Stimulated activated naive CD4-positive, alpha-beta T cell treated with Interleukin-2 at 50 U/mL for 16 hours (primary cell): ENCODE data around the gene FLVCR1.

Experiments used
- DNase-seq: peaks from one replicate; lab custom pipeline; 2025; lab: John Stamatoyannopoulos, UW

Gene FLVCR1

DNA sequence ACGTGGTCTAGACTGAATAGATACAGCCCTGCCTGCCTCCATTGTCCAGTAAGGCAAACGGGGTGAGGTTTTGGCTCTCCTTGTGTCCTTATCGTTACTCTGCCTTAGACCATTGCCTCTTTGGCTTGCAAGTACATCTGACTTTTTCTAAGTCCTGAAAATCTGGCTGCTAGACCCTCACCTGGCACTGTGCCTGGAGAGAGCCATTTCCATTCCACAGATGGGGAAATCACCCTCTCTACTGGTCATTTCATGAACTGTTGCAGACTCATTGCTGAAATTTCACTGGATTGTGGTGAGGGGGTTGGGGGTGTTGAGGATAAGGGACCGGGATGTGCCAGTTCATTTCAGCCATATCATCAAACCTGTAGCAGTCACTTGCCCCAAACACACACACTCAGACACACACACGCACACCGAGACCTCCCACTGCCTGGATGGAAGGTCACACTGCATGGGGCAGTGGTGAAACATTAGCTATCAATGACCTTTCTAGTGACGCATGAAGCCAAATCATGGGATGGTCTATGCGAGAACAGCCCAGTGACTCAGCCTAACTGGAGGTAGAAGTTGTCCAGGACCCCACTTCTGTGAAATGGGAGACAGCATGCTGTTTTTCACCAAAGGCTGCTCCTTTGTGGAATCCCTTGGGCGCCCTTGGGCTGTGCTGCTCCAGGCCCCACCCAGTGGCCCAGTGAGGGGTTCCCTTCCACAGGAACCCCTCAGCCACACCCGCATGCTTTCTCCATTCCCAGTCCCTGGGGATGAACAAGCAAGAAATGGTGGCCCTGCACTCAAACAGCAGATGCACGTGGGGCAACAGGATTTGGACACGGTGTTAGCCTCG is 57.4 kb downstream of the FLVCR1 start:
- DNase-seq = no peak

- DNase-seq = no peak
These were observed 58.5 kb downstream of the FLVCR1 start for GRCh38 chr1:212916481-212917133.

DNA sequence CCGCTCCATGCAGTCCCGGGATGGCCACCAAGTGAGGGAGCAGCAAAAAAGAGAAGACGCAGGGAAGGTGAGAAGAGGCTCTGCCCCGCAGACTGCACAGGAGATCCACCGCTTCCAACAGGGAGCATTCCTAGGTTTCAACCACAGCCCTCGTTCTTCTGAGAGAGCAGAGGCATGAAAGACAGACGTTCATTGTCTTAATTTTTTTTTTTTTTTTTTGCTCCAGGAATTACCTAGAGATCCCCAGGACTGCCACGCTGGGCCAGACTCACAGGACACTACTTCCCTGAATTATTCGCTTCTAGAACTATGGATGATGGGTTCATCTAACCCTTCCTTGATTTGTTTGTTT is 59.0 kb downstream of the FLVCR1 start:
- no peak for DNase-seq

DNA sequence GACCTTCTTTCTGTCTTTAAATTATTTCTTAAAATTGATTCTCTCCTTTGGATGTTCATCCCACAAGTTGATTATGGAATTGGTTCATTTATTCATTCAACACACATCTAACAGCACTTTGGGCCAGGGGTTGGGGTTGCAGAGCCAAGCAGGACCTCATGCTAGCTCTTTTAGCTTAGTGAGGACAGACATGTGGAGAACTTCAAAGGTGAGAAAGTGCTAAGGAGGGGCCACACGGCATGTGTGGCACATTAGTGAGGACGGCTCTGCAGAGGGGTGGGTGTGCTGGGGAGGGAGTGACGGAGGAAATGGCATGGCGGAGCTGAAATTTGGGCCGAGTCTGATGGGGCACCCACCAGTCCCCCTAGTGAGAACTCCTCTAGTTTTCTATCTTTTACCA is 59.8 kb downstream of the FLVCR1 start:
- DNase-seq = no peak

DNA sequence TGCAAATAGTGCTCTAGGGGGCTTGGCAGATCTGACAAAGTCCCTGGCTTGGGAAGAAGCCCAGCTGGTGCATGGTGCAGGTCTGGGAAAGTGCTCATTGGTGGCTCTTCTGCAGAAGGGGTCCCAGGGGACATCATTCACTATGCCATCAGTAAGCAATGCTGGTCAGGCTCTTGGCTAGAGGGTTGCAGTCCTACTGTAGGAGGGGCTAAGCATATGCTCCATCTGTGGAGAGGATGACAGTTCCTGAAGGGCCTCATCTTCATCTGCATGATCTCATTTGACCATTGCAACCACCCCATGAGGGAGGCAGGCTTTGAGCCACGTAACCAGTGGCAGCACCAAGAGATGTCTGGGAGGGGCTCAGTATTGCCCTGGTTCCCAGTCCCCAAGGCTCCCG is 60.7 kb downstream of the FLVCR1 start:
- no peak for DNase-seq

- no peak for DNase-seq
These were observed 62.2 kb downstream of the FLVCR1 start for GRCh38 chr1:212920246-212920645.

DNA sequence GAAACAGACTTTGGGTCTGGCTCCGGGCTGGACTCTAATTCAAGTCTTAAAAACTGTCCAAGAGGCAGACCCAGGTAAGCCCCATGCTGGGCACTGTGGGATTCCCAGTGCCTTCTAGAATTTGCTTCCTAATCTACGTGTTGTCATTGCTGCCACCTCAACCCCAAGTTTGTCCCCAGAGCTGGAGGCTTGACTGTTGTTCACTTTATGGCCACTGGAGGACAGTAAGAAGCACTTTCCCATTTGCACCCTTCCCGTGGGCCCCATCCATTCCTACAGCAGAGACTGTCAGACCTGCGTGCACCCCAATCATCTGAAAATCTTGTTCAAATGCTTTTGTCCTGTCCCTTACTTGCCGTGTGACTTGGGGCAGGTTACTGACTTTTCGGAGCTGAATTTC is 62.8 kb downstream of the FLVCR1 start:
- no peak for DNase-seq

- no peak for DNase-seq
These were observed 63.9 kb downstream of the FLVCR1 start for GRCh38 chr1:212922016-212922415.

DNA sequence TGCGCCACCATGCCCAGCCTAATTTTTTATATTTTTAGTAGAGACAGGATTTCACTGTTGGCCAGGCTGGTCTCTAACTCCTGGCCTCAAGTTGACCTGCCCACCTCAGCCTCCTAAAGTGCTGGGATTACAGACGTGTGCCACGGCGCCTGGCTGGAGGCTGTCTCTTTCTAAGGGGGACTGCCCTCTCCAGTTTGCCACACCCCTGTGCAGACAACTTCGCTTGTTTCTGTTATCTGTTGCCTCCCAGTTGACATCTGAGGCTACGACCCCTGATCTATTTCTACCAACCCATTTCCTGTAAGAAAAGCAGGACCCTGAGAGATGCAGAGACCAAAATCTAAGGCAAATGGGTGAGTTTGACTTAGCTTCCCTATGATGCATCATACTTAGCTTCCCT is 68.3 kb downstream of the FLVCR1 start:
- DNase-seq = no peak

- no peak for DNase-seq
These were observed 70.5 kb downstream of the FLVCR1 start for GRCh38 chr1:212928323-212929291.

GRCh38 chr1:212930986-212931678 is 73.1 kb downstream of the FLVCR1 start:
- DNase-seq = no peak

- DNase-seq = no peak
These were observed 75.9 kb downstream of the FLVCR1 start for GRCh38 chr1:212933815-212934471.

DNA sequence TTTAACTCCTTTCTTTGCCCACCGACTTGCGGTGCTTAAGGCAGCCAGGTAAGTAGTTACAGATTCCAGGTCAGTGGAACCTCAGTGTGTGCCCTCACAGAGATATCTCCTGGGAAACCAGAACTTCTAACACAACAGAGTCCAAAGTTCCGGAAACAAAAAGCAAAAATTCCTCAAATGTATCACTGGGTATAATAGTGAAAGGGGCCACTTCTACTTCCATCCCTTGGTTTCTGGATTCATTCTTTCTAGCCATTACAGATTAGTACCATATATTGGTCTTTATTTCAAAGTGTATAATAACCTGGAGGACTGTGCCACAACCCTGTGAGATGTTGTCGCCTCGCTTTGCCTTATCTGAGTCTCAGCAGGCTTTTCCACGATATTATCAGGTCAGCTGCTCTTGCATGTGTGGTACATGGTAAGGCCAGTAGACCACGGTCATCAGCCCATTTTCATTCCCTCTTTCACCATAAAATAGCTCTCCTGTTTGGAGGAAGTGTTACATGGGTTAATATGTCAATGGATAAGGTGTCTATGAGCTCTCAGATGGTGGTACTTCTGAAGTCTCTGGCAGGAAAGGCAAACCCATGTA is 77.4 kb downstream of the FLVCR1 start:
- DNase-seq = no peak

DNA sequence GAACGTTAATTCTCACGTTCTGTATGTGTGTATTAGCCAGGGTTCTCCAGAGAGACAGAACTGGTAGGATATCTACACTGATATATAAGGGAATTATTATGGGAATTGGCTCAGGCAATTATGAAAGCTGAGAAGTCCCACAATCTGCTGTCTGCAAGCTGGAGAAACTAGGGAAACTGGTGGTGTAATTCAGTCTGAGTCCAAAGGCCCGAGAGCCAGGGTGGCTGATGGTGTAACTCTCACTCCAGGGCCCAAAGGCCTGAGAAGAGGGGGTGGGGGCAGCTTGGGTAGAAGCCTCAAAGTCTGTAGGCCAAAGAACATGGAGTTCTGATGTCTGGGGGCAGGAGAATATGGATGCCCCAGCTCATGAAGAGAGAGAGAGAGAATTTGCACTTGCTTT is 79.0 kb downstream of the FLVCR1 start:
- DNase-seq = no peak

DNA sequence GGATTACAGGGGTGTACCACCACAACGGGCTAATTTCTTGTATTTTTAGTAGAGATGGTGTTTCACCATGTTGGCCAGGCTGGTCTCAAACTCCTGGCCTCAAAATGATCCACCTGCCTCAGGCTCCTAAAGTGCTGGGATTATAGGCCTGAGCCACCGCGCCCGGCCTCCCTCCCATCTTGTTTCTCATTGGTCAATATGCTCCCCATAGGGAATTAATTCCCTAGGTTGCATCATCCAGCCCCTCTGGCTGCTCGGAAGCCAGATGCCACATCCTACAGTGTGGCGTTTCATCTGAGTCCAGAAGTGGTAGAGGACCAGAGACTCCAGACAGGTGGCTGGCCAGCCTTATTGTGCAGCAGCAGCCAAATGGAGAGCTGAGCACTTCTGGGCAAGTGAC is 80.8 kb downstream of the FLVCR1 start:
- DNase-seq = no peak

GRCh38 chr1:212941452-212941851 is 83.4 kb downstream of the FLVCR1 start:
- DNase-seq = no peak

- no peak for DNase-seq
These were observed 84.8 kb downstream of the FLVCR1 start for GRCh38 chr1:212942679-212943392.

DNA sequence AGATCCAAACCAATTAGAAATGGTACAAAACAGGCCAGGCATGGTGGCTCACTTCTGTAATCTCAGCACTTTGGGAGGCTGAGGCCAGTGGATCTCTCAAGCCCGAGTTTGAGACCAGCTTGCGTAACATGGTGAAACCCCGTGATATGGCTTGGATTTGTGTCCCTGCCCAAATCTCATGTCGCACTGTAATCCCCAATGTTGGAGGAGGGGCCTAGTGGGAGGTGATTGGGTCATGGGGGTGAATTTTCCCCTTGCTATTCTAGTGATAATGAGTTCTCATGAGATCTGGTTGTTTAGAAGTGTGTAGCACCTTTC is 85.3 kb downstream of the FLVCR1 start:
- no peak for DNase-seq

DNA sequence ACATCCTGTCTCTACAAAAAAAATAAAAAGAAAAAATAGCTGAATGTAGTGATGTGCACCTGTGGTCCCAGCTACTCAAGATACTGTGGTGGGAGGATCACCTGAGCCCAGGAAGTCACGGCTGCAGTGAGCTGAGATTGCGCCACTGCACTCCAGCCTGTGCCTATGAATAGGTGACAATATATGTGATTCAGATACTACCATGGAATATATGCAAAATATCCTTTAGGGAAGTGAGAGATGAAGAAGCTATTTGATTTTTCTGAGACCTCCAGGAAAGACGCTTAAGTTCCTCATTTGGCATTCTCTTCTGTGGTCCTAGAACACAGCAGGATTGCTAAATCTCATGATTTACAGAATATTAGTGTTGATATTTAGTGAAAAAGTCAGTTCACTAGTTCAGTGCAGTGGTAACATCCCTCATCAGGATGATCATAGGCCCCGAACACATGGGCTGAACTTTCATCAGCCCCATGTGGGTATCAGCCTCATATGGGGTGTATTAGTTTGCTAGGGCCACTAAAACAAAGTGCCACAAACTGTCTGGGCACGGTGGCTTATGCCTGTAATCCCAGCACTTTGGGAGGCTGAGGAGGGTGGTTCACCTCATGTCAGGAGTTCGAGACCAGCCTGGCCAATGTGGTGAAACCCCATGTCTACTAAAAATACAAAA is 86.3 kb downstream of the FLVCR1 start:
- no peak for DNase-seq

DNA sequence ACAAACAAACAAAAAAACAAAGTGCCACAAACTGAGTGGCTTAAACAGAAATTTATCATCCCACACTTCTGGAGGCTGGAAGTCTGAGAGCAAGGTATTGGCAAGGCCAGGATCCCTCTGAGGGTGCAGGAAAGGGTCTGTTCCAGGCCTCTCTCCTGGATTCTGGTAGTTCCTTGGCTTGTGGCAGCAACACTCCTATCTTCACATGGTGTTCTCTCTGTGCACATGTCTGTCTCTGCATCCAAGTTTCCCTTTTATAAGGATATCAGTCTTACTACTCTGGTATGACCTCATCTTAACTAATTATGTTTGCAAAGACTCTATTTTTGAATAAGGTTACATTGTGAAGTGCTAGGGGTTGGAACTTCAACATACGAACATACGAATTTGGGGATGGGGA is 87.0 kb downstream of the FLVCR1 start:
- no peak for DNase-seq
